Measurements from ENCODE around the gene LMOD3.

DNA sequence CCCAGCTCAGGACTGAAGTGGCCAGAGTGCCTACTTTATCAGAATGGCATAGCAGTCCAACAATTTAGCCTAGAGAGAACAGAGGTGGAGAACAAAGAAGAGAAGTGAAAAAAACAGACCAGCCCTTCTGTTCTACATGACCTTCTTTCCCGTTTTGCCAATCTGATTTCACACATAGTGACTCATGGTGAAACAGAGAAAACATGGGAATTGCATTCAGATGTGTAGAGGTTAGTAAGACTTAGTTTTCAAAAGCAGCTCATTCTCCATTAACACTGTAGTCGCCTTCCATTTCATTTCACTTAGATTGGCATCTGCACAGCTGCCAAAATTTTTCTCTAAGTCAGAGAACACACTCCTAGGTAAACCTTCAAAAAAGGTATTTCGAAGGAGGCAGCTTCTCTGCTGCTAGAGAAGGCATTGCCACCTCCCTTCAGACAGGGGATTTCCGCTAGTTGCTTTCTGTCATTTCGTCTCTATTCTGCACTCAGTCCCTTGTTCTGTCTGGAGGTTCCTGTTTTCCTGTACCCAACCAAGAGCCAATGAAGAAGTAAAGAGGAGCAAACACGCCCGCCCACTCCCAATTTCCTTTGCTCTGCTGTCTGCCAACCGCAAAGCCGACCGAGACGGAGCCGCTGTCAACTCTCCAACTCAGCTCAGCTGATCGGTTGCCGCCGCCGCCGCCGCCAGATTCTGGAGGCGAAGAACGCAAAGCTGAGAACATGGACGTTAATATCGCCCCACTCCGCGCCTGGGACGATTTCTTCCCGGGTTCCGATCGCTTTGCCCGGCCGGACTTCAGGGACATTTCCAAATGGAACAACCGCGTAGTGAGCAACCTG lies 37.8 kb downstream of the LMOD3 start, which contains the start of gene ARL6IP5:
- TF ChIP-seq CTCF (IDR thresholded peaks at IDR 0.05) (no peak), POLR2A (IDR thresholded peaks at IDR 0.05) (peak; percentile 4)

Measured in testis (tissue), 2 donors.